T-cell (primary cell): Measurements from ENCODE around the gene CKB. TPM values are rescaled to one million over a fixed set of nuclear protein-coding genes. Genes with fewer than 3 reads are reported as not detected.

Experiments used
- ATAC-seq, 4 experiments: fragments of 200-7000 bp in 3 of 4; fragments of 150-1000 bp in 1 of 4; cut with Tn5 transposase; replicated peaks in 1 of 4; 1 replicate in 3 of 4; 2 replicates in 1 of 4; pipeline ENCODE4 v1.10.0; 2021; ENCODE audit warnings: moderate library complexity in 3 of 4, mild to moderate bottlenecking in 2 of 4, moderate number of reproducible peaks in 1 of 4
- CTCF ChIA-PET, 2 donors: fragments of 300-600 bp; sonication (Branson Sonifier 250); formaldehyde crosslinking; loops; one replicate each; lab custom pipeline; 2022; ENCODE audit warnings: antibody characterized with exemption in 2 of 2; lab: Charles Lee
- POLR2A ChIA-PET, 2 donors: fragments of 300-600 bp; sonication (Branson Sonifier 250); formaldehyde crosslinking; loops; one replicate each; lab custom pipeline; 2022; ENCODE audit warnings: antibody characterized with exemption in 2 of 2; lab: Charles Lee
- DNase-seq, 35 experiments: peaks; one replicate each; pipeline versions ENCODE4 v3.0.0 to v3.0.0-alpha.2; 2013 to 2023
- H3K27ac ChIP-seq: one replicate; pipeline ENCODE4 v1.5.1; 2013; ENCODE audit warnings: low read length
- H3K27me3 ChIP-seq, 2 experiments: replicated peaks in 1 of 2; 1 replicate in 1 of 2; 2 replicates in 1 of 2; pipeline versions ENCODE4 v1.6.1 to v1.7.0; 2013; ENCODE audit warnings: low read length in 1 of 2, mixed read lengths in 1 of 2; ENCODE audit not compliant: control insufficient read depth in 2 of 2, insufficient read depth in 2 of 2; ENCODE audit errors: extremely low read depth in 1 of 2
- H3K36me3 ChIP-seq, 2 donors: 1 replicate in 1 of 2; 2 replicates in 1 of 2; pipeline versions ENCODE4 v1.6.1 to v1.7.0; 2013; ENCODE audit warnings: low read length in 1 of 2; ENCODE audit not compliant: control insufficient read depth in 2 of 2, insufficient read depth in 1 of 2; ENCODE audit errors: extremely low read depth in 1 of 2
- H3K4me1 ChIP-seq, 2 experiments: 1 replicate in 1 of 2; 2 replicates in 1 of 2; pipeline versions ENCODE4 v1.6.1 to v1.7.0; 2013; ENCODE audit warnings: low read length in 2 of 2, mixed read lengths in 1 of 2; ENCODE audit not compliant: insufficient read depth in 2 of 2, control insufficient read depth in 1 of 2; ENCODE audit errors: extremely low read depth in 1 of 2
- H3K4me3 ChIP-seq, 2 donors: 1 replicate in 1 of 2; 2 replicates in 1 of 2; pipeline versions ENCODE4 v1.5.1 to v1.7.0; 2013; ENCODE audit warnings: mild to moderate bottlenecking in 2 of 2, low read length in 1 of 2, moderate library complexity in 1 of 2; ENCODE audit not compliant: control insufficient read depth in 1 of 2; ENCODE audit errors: extremely low read depth in 1 of 2
- H3K9me3 ChIP-seq: 2 replicates; pipeline ENCODE4 v1.7.0; 2013
- H3K27ac Mint-ChIP-seq, 2 donors: one replicate each; pipeline ENCODE4 v1.8.0; 2020 to 2021; ENCODE audit warnings: mild to moderate bottlenecking in 2 of 2, mixed read lengths in 2 of 2
- H3K27me3 Mint-ChIP-seq, 2 donors: one replicate each; pipeline ENCODE4 v1.8.0; 2021 to 2022; ENCODE audit warnings: mixed read lengths in 2 of 2
- H3K36me3 Mint-ChIP-seq: one replicate; pipeline ENCODE4 v1.8.0; 2021; ENCODE audit warnings: mixed read lengths
- H3K4me1 Mint-ChIP-seq, 3 donors: one replicate each; pipeline ENCODE4 v1.8.0; 2020 to 2022; ENCODE audit warnings: mixed read lengths in 3 of 3, mild to moderate bottlenecking in 1 of 3
- H3K4me3 Mint-ChIP-seq, 3 donors: one replicate each; pipeline ENCODE4 v1.8.0; 2020 to 2022; ENCODE audit warnings: mild to moderate bottlenecking in 3 of 3, mixed read lengths in 3 of 3, moderate library complexity in 3 of 3
- H3K9me3 Mint-ChIP-seq, 3 donors: one replicate each; pipeline ENCODE4 v1.8.0; 2020 to 2022; ENCODE audit warnings: mixed read lengths in 3 of 3
- WGBS: methylation state at CpG from one replicate; pipeline ENCODE4 v1.1.5; 2013; ENCODE audit warnings: missing lambda C conversion rate; ENCODE audit not compliant: insufficient coverage; 5-methylcytosine and 5-hydroxymethylcytosine counted together
- total RNA-seq, 35 experiments: library from RNA in 6 of 35; stranded (reverse) in 6 of 35; fragments of 120-200 nt in 1 of 35; gene quantifications; one replicate each; pipeline versions ENCODE4 v1.2.1 to v1.2.4 and lab custom pipeline; 2013 to 2026

The CKB gene
- total RNA-seq, 5 donors from 2014 or later (not counting 1 experiment from before 2014, with no cell fraction given), result 4.7 to 7.6 (median 6.6) TPM

- no peaks in the 10 kb centered on the region for H3K27me3 Mint-ChIP-seq
- H3K27ac ChIP-seq, result no peak overlapping the region
- WGBS, result 91% methylated on average over 8 of the region's 10 CpGs
- peak overlapping the region in 1 of 2 donors; percentile 29 for H3K27ac Mint-ChIP-seq
- peaks cover 9 to 10% (median 10%) of the 10 kb centered on the region in 3 donors for H3K4me1 Mint-ChIP-seq
- H3K4me3 Mint-ChIP-seq, result no peak overlapping the region
- H3K36me3 Mint-ChIP-seq, result peaks cover 35% of the 10 kb centered on the region
- DNase-seq (no peak), ATAC-seq (peak; percentile 28 to 48 (median 42))
- ChIA-PET CTCF (interaction anchor here in 1 of 2 donors (1.7 kb wide), 1 partner anchor 48 kb away, joined by 4 read pairs; no protein-coding TSS in a partner anchor), POLR2A (no interaction called here)
- H3K9me3 Mint-ChIP-seq, result no peaks in the 10 kb centered on the region
- H3K36me3 ChIP-seq, result peaks cover 16 to 65% of the 10 kb centered on the region in 2 donors
- no peak overlapping the region for H3K4me3 ChIP-seq
- no peaks in the 10 kb centered on the region for H3K9me3 ChIP-seq
- peaks cover 0 to 8% of the 10 kb centered on the region in 2 experiments for H3K4me1 ChIP-seq
- no peaks in the 10 kb centered on the region for H3K27me3 ChIP-seq
Measured at GRCh38 chr14:103499709-103500108, 22.9 kb downstream of the CKB start.

GRCh38 chr14:103496776-103497175, 25.9 kb downstream of the CKB start:
- no peak for ATAC-seq
- H3K4me3 ChIP-seq, result no peak overlapping the region
- no peak overlapping the region for H3K27ac ChIP-seq
- Mint-ChIP-seq H3K4me1 (peaks cover 9 to 10% (median 10%) of the 10 kb centered on the region in 3 donors), H3K4me3 (no peak overlapping the region), H3K27me3 (no peaks in the 10 kb centered on the region), H3K36me3 (peaks cover 19% of the 10 kb centered on the region), H3K27ac (no peak overlapping the region), H3K9me3 (no peaks in the 10 kb centered on the region)
- peaks cover 20 to 56% of the 10 kb centered on the region in 2 donors for H3K36me3 ChIP-seq
- ChIA-PET POLR2A (no interaction called here), CTCF (interaction anchor here in 1 of 2 donors (0.7 kb wide), 1 partner anchor 198 kb away, joined by 4 read pairs; no protein-coding TSS in a partner anchor)
- H3K4me1 ChIP-seq, result peaks cover 0 to 8% of the 10 kb centered on the region in 2 experiments
- H3K27me3 ChIP-seq, result no peaks in the 10 kb centered on the region
- H3K9me3 ChIP-seq, result no peaks in the 10 kb centered on the region
- no CpG with 5 or more reads among the region's 1 CpG for WGBS
- DNase-seq, result no peak

- Mint-ChIP-seq H3K27ac (peak overlapping the region in 1 of 2 donors; percentile 16), H3K36me3 (peaks cover 18% of the 10 kb centered on the region), H3K4me3 (no peak overlapping the region), H3K4me1 (peaks cover 9 to 10% (median 9%) of the 10 kb centered on the region in 3 donors), H3K9me3 (no peaks in the 10 kb centered on the region), H3K27me3 (no peaks in the 10 kb centered on the region)
- DNase-seq (no peak), ATAC-seq (no peak)
- ChIA-PET CTCF (no interaction called here), POLR2A (no interaction called here)
- Histone ChIP-seq H3K27ac (no peak overlapping the region), H3K36me3 (peaks cover 14 to 56% of the 10 kb centered on the region in 2 donors), H3K9me3 (no peaks in the 10 kb centered on the region), H3K27me3 (no peaks in the 10 kb centered on the region), H3K4me1 (peaks cover 0 to 8% of the 10 kb centered on the region in 2 experiments), H3K4me3 (no peak overlapping the region)
- WGBS, result no CpG with 5 or more reads among the region's 2 CpGs
Measured at GRCh38 chr14:103495854-103496253, 26.8 kb downstream of the CKB start.

- no peak overlapping the region for H3K27ac ChIP-seq
- no peaks in the 10 kb centered on the region for H3K4me1 ChIP-seq
- no peak overlapping the region for H3K4me3 ChIP-seq
- Mint-ChIP-seq H3K4me1 (no peaks in the 10 kb centered on the region), H3K9me3 (no peaks in the 10 kb centered on the region), H3K27me3 (no peaks in the 10 kb centered on the region), H3K4me3 (no peak overlapping the region), H3K36me3 (peaks cover 28% of the 10 kb centered on the region), H3K27ac (no peak overlapping the region)
- H3K9me3 ChIP-seq, result no peaks in the 10 kb centered on the region
- ChIA-PET CTCF (no interaction called here), POLR2A (no interaction called here)
- H3K27me3 ChIP-seq, result no peaks in the 10 kb centered on the region
- no peak for DNase-seq
- WGBS, result 100% methylated on average over 3 of the region's 6 CpGs
- peaks cover 12 to 65% of the 10 kb centered on the region in 2 donors for H3K36me3 ChIP-seq
- no peak for ATAC-seq
Measured at GRCh38 chr14:103492156-103492925, 30.3 kb downstream of the CKB start.

GRCh38 chr14:103491691-103492090, 30.9 kb downstream of the CKB start:
- H3K27me3 Mint-ChIP-seq, result no peaks in the 10 kb centered on the region
- no peaks in the 10 kb centered on the region for H3K4me1 Mint-ChIP-seq
- ChIA-PET POLR2A (no interaction called here), CTCF (no interaction called here)
- H3K27ac Mint-ChIP-seq, result no peak overlapping the region
- Histone ChIP-seq H3K4me1 (no peaks in the 10 kb centered on the region), H3K36me3 (peaks cover 12 to 63% of the 10 kb centered on the region in 2 donors), H3K27me3 (no peaks in the 10 kb centered on the region), H3K4me3 (no peak overlapping the region), H3K9me3 (no peaks in the 10 kb centered on the region), H3K27ac (no peak overlapping the region)
- peaks cover 30% of the 10 kb centered on the region for H3K36me3 Mint-ChIP-seq
- ATAC-seq (no peak), DNase-seq (no peak)
- no peaks in the 10 kb centered on the region for H3K9me3 Mint-ChIP-seq
- H3K4me3 Mint-ChIP-seq, result no peak overlapping the region
- WGBS, result 83% methylated on average over 1 of the region's 10 CpGs

- peak overlapping the region; percentile 8 to 24 for H3K27ac Mint-ChIP-seq
- H3K36me3 ChIP-seq, result peaks cover 9 to 53% of the 10 kb centered on the region in 2 donors
Measured at GRCh38 chr14:103489621-103490020, 33.0 kb downstream of the CKB start.

More at GRCh38 chr14:103489621-103490020, 33.0 kb downstream of the CKB start:
- no peak overlapping the region for H3K4me3 Mint-ChIP-seq
- Histone ChIP-seq H3K4me3 (no peak overlapping the region), H3K27ac (no peak overlapping the region), H3K27me3 (no peaks in the 10 kb centered on the region), H3K9me3 (no peaks in the 10 kb centered on the region), H3K4me1 (no peaks in the 10 kb centered on the region)
- H3K9me3 Mint-ChIP-seq, result no peaks in the 10 kb centered on the region
- DNase-seq (no peak), ATAC-seq (no peak)
- WGBS, result no CpG with 5 or more reads among the region's 2 CpGs
- no peaks in the 10 kb centered on the region for H3K27me3 Mint-ChIP-seq
- peaks cover 30% of the 10 kb centered on the region for H3K36me3 Mint-ChIP-seq
- ChIA-PET CTCF (no interaction called here), POLR2A (no interaction called here)
- no peaks in the 10 kb centered on the region for H3K4me1 Mint-ChIP-seq
